ENCODE results near the gene RAB4A. TPM values are rescaled to one million over a fixed set of nuclear protein-coding genes. Genes with fewer than 3 reads are reported as not detected.

The RAB4A gene
- total and polyA plus RNA-seq, 2 of the 8 experiments (the other 6 are each of a cell fraction or from before 2014, with no cell fraction given): 13.3 to 68.8 TPM

DNA sequence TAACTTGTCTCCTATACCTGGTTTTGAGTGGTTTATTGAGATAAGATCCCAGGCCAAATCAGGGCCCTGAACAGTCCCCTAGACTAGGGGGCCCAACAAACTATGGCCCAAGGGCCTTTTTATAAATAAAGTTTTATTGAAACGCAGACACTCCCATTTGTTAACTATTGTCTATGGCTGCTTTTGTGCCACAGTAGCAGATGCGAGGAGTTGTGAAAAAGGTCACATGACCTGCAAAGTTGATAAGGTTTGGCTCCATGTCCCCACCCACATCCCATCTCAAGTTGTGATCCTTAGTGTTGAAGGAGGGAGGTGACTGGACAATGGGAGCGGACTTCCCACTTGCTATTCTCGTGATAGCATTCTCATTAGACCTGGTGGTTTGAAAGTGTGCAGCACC is 29.5 kb upstream of the RAB4A start:
- no peaks in the 10 kb centered on the region for H3K79me2 ChIP-seq (ENCODE audit: control insufficient read depth in 1 of 2, insufficient read depth in 2 of 2, low read length in 2 of 2)
- H3K9me3 ChIP-seq (ENCODE audit: insufficient read depth in 2 of 2, low read depth in 1 of 2, low read length in 1 of 2): 0 out of 4 replicates have a peak, but pooled peaks cover 0 to 3% of the 10 kb centered on the region in 2 experiments
- no peak overlapping the region for H3K23ac ChIP-seq (ENCODE audit: insufficient read length)
- H3K14ac ChIP-seq (ENCODE audit: insufficient read length): no peak overlapping the region
- ChIA-PET POLR2A (ENCODE audit: partially characterized antibody) (no interaction called here), CTCF (ENCODE audit: partially characterized antibody) (no interaction called here)
- peak overlapping the region; percentile 69 for H3K4ac ChIP-seq (replicated peaks; ENCODE audit: insufficient read length, low read depth, low read length)
- no peak overlapping the region for H2BK15ac ChIP-seq (ENCODE audit: low read length)
- no peak overlapping the region for H4K8ac ChIP-seq (ENCODE audit: extremely low read depth, insufficient read depth, low read length)
- H3K4me3 ChIP-seq (ENCODE audit: extremely low read depth in 1 of 4, insufficient read depth in 2 of 4, low read depth in 3 of 4, low read length in 4 of 4): no peak overlapping the region
- H3K4me2 ChIP-seq (ENCODE audit: insufficient read depth in 1 of 2, low read depth in 2 of 2, low read length in 2 of 2): no peak overlapping the region
- H2BK5ac ChIP-seq (ENCODE audit: low read depth, low read length): peak overlapping the region; percentile 12; the same call in 1 of the 2 replicates
- no peak overlapping the region for H4K5ac ChIP-seq (ENCODE audit: insufficient read length, low read depth, low read length)
- H4K20me1 ChIP-seq (replicated peaks in 1 of 2; ENCODE audit: control insufficient read depth in 1 of 2, insufficient read depth in 2 of 2, low read length in 2 of 2): no peaks in the 10 kb centered on the region
- H3K27ac ChIP-seq (ENCODE audit: low read depth, low read length): no peak overlapping the region
- no peaks in the 10 kb centered on the region for H3K23me2 ChIP-seq (ENCODE audit: low read depth, low read length)
- H3K18ac ChIP-seq (ENCODE audit: extremely low read depth, low read length): no peak overlapping the region
- H2BK20ac ChIP-seq (ENCODE audit: low read length): no peak overlapping the region
- no peaks in the 10 kb centered on the region for H3K79me1 ChIP-seq (ENCODE audit: low read depth, low read length)
- H2AK5ac ChIP-seq (ENCODE audit: low read depth, low read length): 0 out of 2 replicates have a peak overlapping the region, but pooled peaks have one; percentile 28
- no peaks in the 10 kb centered on the region for H3K36me3 ChIP-seq (ENCODE audit: control insufficient read depth in 2 of 4, insufficient read depth in 4 of 4, low read length in 3 of 4)
- DNase-seq (ENCODE audit: low read depth in 1 of 2, low spot score in 2 of 2) (peak in 1 of 2 experiments; percentile 23), FAIRE-seq (no peak)
- H3K4me1 ChIP-seq (replicated peaks in 1 of 4; ENCODE audit: control insufficient read depth in 3 of 4, insufficient read depth in 4 of 4, low read length in 3 of 4): peaks cover 0 to 5% (median 1%) of the 10 kb centered on the region in 4 experiments; a peak in 1 of 7 replicates
- H3K27me3 ChIP-seq (replicated peaks in 1 of 4; ENCODE audit: control insufficient read depth in 3 of 4, extremely low read depth in 1 of 4, insufficient read depth in 3 of 4, low read length in 3 of 4): no peaks in the 10 kb centered on the region
- no peak overlapping the region; the same call in 1 of the 2 replicates for H2BK12ac ChIP-seq (ENCODE audit: low read depth, low read length)
- H3K56ac ChIP-seq (replicated peaks; ENCODE audit: insufficient read length, low read depth, low read length): no peak overlapping the region
- WGBS, 2 experiments (ENCODE audit: extremely low coverage in 1 of 2, insufficient coverage in 1 of 2, insufficient read length in 1 of 2, insufficient replicate concordance in 2 of 2, low coverage in 1 of 2, low lambda C conversion rate in 2 of 2, missing lambda C conversion rate in 1 of 2): 95% methylated on average over 4 of the region's 4 CpGs; no CpG with 5 or more reads in 1 of the 2 experiments
- H3K9ac ChIP-seq (replicated peaks in 1 of 4; ENCODE audit: extremely low read depth in 1 of 4, low read depth in 3 of 4, low read length in 3 of 4): no peak overlapping the region
- no peak overlapping the region for H2AFZ ChIP-seq (ENCODE audit: low read length)
- peak overlapping the region; percentile 27 for H4K91ac ChIP-seq (replicated peaks; ENCODE audit: insufficient read length, low read length)
- H2BK120ac ChIP-seq (replicated peaks; ENCODE audit: low read depth, low read length): peak overlapping the region; percentile 33
- TF ChIP-seq EGR1 (IDR thresholded peaks at IDR 0.05; ENCODE audit: borderline replicate concordance, low read depth, low read length): no peak
- TF ChIP-seq CBX5 (IDR thresholded peaks at IDR 0.05; ENCODE audit: low read depth, low read length): no peak
- no peak for TF ChIP-seq RNF2 (IDR thresholded peaks at IDR 0.05; ENCODE audit: borderline replicate concordance, low read depth, low read length, missing control alignments, poor library complexity, severe bottlenecking)
- no peak for TF ChIP-seq CHD1 (IDR thresholded peaks at IDR 0.05; ENCODE audit: low read depth, low read length)
- no peak for TF ChIP-seq EZH2 (IDR thresholded peaks at IDR 0.05; ENCODE audit: low read depth, low read length, severe bottlenecking)
- no peak for TF ChIP-seq NRF1 (IDR thresholded peaks at IDR 0.05; ENCODE audit: low read depth, low read length)
- no peak for TF ChIP-seq KDM5A (IDR thresholded peaks at IDR 0.05; ENCODE audit: low read length)
- TF ChIP-seq SP1 (IDR thresholded peaks at IDR 0.05; ENCODE audit: low read depth, low read length): no peak
- TF ChIP-seq JUN (IDR thresholded peaks at IDR 0.05; ENCODE audit: low read depth, low read length): no peak
- TF ChIP-seq CTBP2 (IDR thresholded peaks at IDR 0.05; ENCODE audit: borderline replicate concordance, insufficient read depth, insufficient read length, low read length): no peak
- TF ChIP-seq SAP30 (IDR thresholded peaks at IDR 0.05; ENCODE audit: insufficient read depth, insufficient replicate concordance, low read length): no peak
- no peak for TF ChIP-seq ASH2L (IDR thresholded peaks at IDR 0.05; ENCODE audit: low read length)
- TF ChIP-seq SIN3A (conservative IDR thresholded peaks at IDR 0.05 in 1 of 2, IDR thresholded peaks at IDR 0.05 in 1 of 2; ENCODE audit: low read depth in 1 of 2, low read length in 2 of 2): no peak
- TF ChIP-seq SUZ12 (IDR thresholded peaks at IDR 0.05; ENCODE audit: low read length): no peak
